GM21717 (cell line): ENCODE data around the gene CACNA1S.

Experiments
- ATAC-seq: cut with Tn5 transposase; IDR thresholded peaks from one replicate; pipeline ENCODE4 v1.9.1; 2021; ENCODE audit warnings: mild to moderate bottlenecking, moderate library complexity; ENCODE audit not compliant: unreplicated experiment

CACNA1S gene

GRCh38 chr1:200990114-200990513 lies 122.1 kb downstream of the CACNA1S start:
- no peak for ATAC-seq
